GM19452 (cell line): ENCODE measurements around the gene BIK.
"Not testable (repeated sequence)": the region's sequence is repeated elsewhere in the genome, so short reads cannot be mapped to it uniquely, and the experiment has no call there.

Experiments
- ATAC-seq: cut with Tn5 transposase; IDR thresholded peaks from one replicate; pipeline ENCODE4 v1.9.1; 2021; ENCODE audit not compliant: unreplicated experiment

Gene BIK

GRCh38 chr22:43134553-43134952 is 24.0 kb downstream of the BIK start:
- ATAC-seq: no peak

GRCh38 chr22:43135565-43135964 is 25.0 kb downstream of the BIK start:
- no peak for ATAC-seq

GRCh38 chr22:43136255-43136654 is 25.7 kb downstream of the BIK start:
- no peak for ATAC-seq

- no peak for ATAC-seq
These were observed 26.3 kb downstream of the BIK start for GRCh38 chr22:43136801-43137200.

GRCh38 chr22:43142880-43143562 is 32.5 kb downstream of the BIK start, which contains the start of gene MCAT:
Gene MCAT (minus strand): TSS chr22:43143398. CDS start chr22:43143348, 50 bp downstream.
- ATAC-seq: peak; percentile 73

- ATAC-seq: no peak
These were observed 34.4 kb downstream of the BIK start for GRCh38 chr22:43144949-43145348.

- ATAC-seq: not testable (repeated sequence)
These were observed 34.8 kb downstream of the BIK start for GRCh38 chr22:43145371-43145770.

- not testable (repeated sequence) for ATAC-seq
These were observed 35.8 kb downstream of the BIK start for GRCh38 chr22:43146332-43146731.

- no peak for ATAC-seq
These were observed 37.3 kb downstream of the BIK start for GRCh38 chr22:43147821-43148220.

GRCh38 chr22:43148581-43148980 is 38.0 kb downstream of the BIK start:
- ATAC-seq: no peak

GRCh38 chr22:43150731-43151206 is 40.2 kb downstream of the BIK start:
- no peak for ATAC-seq

GRCh38 chr22:43151251-43152002 is 40.9 kb downstream of the BIK start, which contains the start of gene TSPO:
Gene TSPO (plus strand): TSS chr22:43151559. CDS start chr22:43159239, 7,680 bp downstream.
- no peak for ATAC-seq

- no peak for ATAC-seq
These were observed 41.4 kb downstream of the BIK start for GRCh38 chr22:43152003-43152356.

GRCh38 chr22:43152357-43153071 is 42.0 kb downstream of the BIK start:
- ATAC-seq: no peak

GRCh38 chr22:43153899-43154298 is 43.3 kb downstream of the BIK start:
- no peak for ATAC-seq

GRCh38 chr22:43154887-43155536 is 44.5 kb downstream of the BIK start:
- no peak for ATAC-seq

GRCh38 chr22:43155789-43156188 is 45.2 kb downstream of the BIK start:
- ATAC-seq: no peak

GRCh38 chr22:43156413-43156812 is 45.9 kb downstream of the BIK start:
- ATAC-seq: no peak

- ATAC-seq: no peak
These were observed 47.5 kb downstream of the BIK start for GRCh38 chr22:43157874-43158546.

- ATAC-seq: no peak
These were observed 48.4 kb downstream of the BIK start for GRCh38 chr22:43158778-43159483.
